Osteocyte (in vitro differentiated cells): ENCODE results near the gene CLK2. TPM values are rescaled to one million over a fixed set of nuclear protein-coding genes. Genes with fewer than 3 reads are reported as not detected.

Experiments used
- DNase-seq: peaks from one replicate; pipeline ENCODE4 v3.0.0; 2021; ENCODE audit warnings: mixed read lengths; ENCODE audit not compliant: unreplicated experiment; ENCODE audit errors: extremely low spot score
- H3K27ac Mint-ChIP-seq: one replicate; pipeline ENCODE4 v1.8.0; 2021; ENCODE audit warnings: mild to moderate bottlenecking, mixed read lengths; ENCODE audit not compliant: unreplicated experiment
- H3K27me3 Mint-ChIP-seq: one replicate; pipeline ENCODE4 v1.8.0; 2021; ENCODE audit warnings: mixed read lengths; ENCODE audit not compliant: unreplicated experiment
- H3K36me3 Mint-ChIP-seq: one replicate; pipeline ENCODE4 v1.8.0; 2021; ENCODE audit warnings: mixed read lengths; ENCODE audit not compliant: unreplicated experiment
- H3K4me1 Mint-ChIP-seq: one replicate; pipeline ENCODE4 v1.8.0; 2021; ENCODE audit warnings: mixed read lengths; ENCODE audit not compliant: unreplicated experiment
- H3K4me3 Mint-ChIP-seq: one replicate; pipeline ENCODE4 v1.8.0; 2021; ENCODE audit warnings: mild to moderate bottlenecking, moderate library complexity, mixed read lengths; ENCODE audit not compliant: unreplicated experiment
- H3K9me3 Mint-ChIP-seq: one replicate; pipeline ENCODE4 v1.8.0; 2021; ENCODE audit warnings: mixed read lengths; ENCODE audit not compliant: unreplicated experiment
- total RNA-seq: library from RNA; stranded (reverse); gene quantifications from 2 replicates; pipeline ENCODE4 v1.2.1, GENCODE V29; 2021
- TF ChIP-seq, protein P1 (sequence below): fragments of 200-600 bp; sonication (generic); IDR thresholded peaks from 2 replicates; pipeline ENCODE4 v1.5.0; 2021; ENCODE audit warnings: antibody characterized with exemption, mild to moderate bottlenecking, moderate library complexity

The CLK2 gene
- total RNA-seq, 1 donor from 2014 or later: 63.5 TPM

DNA sequence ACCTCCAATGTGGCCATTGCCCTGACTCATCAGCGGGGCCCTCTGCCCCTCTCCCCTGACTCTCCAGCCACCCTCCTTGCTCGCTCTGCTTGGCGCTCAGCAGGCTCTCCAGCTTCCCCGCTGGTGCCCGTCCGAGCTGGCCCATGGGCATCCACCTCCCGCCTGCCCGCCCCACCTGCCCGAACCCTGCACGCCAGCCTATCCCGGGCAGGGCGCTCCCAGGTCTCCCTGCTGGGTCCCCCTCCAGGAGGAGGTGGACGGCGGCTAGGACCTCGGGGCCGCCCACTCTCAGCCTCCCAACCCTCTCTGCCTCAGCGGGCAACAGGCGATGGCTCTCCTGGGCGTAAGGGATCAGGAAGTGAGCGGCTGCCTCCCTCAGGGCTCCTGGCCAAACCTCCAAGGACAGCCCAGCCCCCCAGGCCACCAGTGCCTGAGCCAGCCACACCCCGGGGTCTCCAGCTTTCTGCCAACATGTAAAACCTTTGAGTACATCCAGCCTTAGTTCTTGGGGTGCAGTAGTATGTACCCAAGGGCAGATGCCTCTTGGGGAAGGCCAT, 14.8 kb upstream of the CLK2 start:
- no peak for DNase-seq
- TF ChIP-seq, protein P1, sequence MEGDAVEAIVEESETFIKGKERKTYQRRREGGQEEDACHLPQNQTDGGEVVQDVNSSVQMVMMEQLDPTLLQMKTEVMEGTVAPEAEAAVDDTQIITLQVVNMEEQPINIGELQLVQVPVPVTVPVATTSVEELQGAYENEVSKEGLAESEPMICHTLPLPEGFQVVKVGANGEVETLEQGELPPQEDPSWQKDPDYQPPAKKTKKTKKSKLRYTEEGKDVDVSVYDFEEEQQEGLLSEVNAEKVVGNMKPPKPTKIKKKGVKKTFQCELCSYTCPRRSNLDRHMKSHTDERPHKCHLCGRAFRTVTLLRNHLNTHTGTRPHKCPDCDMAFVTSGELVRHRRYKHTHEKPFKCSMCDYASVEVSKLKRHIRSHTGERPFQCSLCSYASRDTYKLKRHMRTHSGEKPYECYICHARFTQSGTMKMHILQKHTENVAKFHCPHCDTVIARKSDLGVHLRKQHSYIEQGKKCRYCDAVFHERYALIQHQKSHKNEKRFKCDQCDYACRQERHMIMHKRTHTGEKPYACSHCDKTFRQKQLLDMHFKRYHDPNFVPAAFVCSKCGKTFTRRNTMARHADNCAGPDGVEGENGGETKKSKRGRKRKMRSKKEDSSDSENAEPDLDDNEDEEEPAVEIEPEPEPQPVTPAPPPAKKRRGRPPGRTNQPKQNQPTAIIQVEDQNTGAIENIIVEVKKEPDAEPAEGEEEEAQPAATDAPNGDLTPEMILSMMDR: no peak
- Mint-ChIP-seq H3K9me3 (no peaks in the 10 kb centered on the region), H3K27ac (no peak overlapping the region), H3K4me3 (no peak overlapping the region), H3K4me1 (no peaks in the 10 kb centered on the region), H3K27me3 (peaks cover 3% of the 10 kb centered on the region), H3K36me3 (no peaks in the 10 kb centered on the region)

DNA sequence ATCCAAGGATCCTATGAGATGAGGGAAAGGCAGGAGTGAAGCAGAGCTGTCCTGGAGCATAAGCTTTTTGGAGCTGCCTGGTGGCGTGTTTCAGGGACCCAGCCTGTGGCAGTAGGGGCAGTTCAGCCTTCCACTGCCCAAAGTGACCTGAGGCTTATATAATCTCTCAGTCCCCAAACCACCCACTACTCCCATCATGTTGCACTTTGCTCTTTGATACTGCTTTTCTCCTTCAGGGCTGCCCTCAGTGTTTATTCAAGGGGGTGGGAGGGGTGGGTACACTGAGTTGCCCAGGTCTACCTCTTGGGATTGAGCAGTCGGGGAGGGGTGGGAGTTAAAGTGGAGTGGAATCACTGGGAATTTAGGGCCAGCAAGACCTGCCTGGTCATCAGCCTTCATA, 13.2 kb upstream of the CLK2 start:
- Mint-ChIP-seq H3K4me1 (no peaks in the 10 kb centered on the region), H3K36me3 (no peaks in the 10 kb centered on the region), H3K27ac (no peak overlapping the region), H3K9me3 (no peaks in the 10 kb centered on the region), H3K27me3 (no peaks in the 10 kb centered on the region), H3K4me3 (no peak overlapping the region)
- TF ChIP-seq, protein P1: no peak
- no peak for DNase-seq

DNA sequence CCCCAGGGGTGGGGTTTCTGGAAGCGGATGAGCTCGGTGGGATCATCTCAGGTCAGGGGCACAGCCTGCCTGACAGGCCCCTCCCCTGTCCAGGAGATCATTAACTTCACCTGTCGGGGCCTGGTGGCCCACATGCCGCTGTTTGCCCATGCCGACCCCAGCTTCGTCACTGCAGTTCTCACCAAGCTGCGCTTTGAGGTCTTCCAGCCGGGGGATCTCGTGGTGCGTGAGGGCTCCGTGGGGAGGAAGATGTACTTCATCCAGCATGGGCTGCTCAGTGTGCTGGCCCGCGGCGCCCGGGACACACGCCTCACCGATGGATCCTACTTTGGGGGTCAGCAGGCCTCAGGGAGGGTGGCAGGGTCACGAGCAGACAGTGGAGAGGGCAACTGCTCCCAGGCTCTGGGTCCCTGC, 12.3 kb upstream of the CLK2 start:
- Mint-ChIP-seq H3K4me1 (no peaks in the 10 kb centered on the region), H3K27ac (no peak overlapping the region), H3K27me3 (no peaks in the 10 kb centered on the region), H3K4me3 (no peak overlapping the region), H3K9me3 (no peaks in the 10 kb centered on the region), H3K36me3 (no peaks in the 10 kb centered on the region)
- TF ChIP-seq, protein P1: no peak
- no peak for DNase-seq

DNA sequence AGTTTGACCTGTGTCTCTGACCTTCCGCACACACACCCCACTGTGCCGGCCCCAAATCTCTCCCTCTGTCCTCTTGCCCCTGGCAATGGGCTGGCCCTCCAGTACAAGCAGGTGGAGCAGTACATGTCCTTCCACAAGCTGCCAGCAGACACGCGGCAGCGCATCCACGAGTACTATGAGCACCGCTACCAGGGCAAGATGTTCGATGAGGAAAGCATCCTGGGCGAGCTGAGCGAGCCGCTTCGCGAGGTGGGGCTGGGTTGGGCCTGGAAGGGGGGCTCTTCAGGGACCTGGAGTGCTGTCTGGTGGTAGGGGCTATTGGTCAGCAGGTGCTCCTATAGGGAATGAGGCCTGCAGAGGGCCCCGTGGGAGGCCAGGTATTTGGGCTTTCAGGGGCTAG, 11.8 kb upstream of the CLK2 start:
- H3K4me3 Mint-ChIP-seq: no peak overlapping the region
- no peaks in the 10 kb centered on the region for H3K36me3 Mint-ChIP-seq
- H3K27ac Mint-ChIP-seq: no peak overlapping the region
- no peak for DNase-seq
- TF ChIP-seq, protein P1: no peak
- no peaks in the 10 kb centered on the region for H3K4me1 Mint-ChIP-seq
- H3K9me3 Mint-ChIP-seq: no peaks in the 10 kb centered on the region
- no peaks in the 10 kb centered on the region for H3K27me3 Mint-ChIP-seq

DNA sequence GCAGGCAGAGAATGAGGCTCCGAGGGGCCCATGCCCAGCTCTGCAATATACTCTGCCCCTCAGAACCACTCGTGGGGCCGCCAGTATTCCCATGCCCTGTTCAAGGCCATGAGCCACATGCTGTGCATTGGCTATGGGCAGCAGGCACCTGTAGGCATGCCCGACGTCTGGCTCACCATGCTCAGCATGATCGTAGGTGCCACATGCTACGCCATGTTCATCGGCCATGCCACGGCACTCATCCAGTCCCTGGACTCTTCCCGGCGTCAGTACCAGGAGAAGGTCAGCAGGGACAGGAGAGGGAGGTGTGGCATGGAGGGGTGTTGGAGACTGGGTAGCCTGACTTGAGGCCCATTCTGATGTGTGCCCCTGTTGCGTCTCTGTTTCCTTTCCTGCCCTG, 11.2 kb upstream of the CLK2 start:
- TF ChIP-seq, protein P1: no peak
- H3K27ac Mint-ChIP-seq: no peak overlapping the region
- no peaks in the 10 kb centered on the region for H3K9me3 Mint-ChIP-seq
- DNase-seq: no peak
- no peak overlapping the region for H3K4me3 Mint-ChIP-seq
- H3K36me3 Mint-ChIP-seq: no peaks in the 10 kb centered on the region
- H3K4me1 Mint-ChIP-seq: no peaks in the 10 kb centered on the region
- no peaks in the 10 kb centered on the region for H3K27me3 Mint-ChIP-seq
